Upper lobe of left lung (tissue), 6 donors: ENCODE results near the gene ASB18. TPM values are rescaled to one million over a fixed set of nuclear protein-coding genes. Genes with fewer than 3 reads are reported as not detected.

ENCODE experiments used
- ATAC-seq, 2 donors: fragments of 200-7000 bp; cut with Tn5 transposase; one replicate each; pipeline ENCODE4 v1.9.1; 2022; ENCODE audit warnings: mild to moderate bottlenecking in 2 of 2, moderate library complexity in 2 of 2; ENCODE audit not compliant: low FRiP score in 2 of 2
- DNase-seq, 2 donors: peaks; one replicate each; pipeline ENCODE4 v3.0.0-alpha.2; 2019 to 2020
- H3K27ac ChIP-seq, 4 donors: fragments of 200-600 bp; sonication (generic); one replicate each; pipeline ENCODE4 v1.5.1; 2016 to 2019
- H3K27me3 ChIP-seq, 4 donors: fragments of 200-600 bp; sonication (generic); one replicate each; pipeline ENCODE4 v1.5.1; 2017 to 2019
- H3K36me3 ChIP-seq, 4 donors: fragments of 200-600 bp; sonication (generic); one replicate each; pipeline ENCODE4 v1.5.1; 2016 to 2019
- H3K4me1 ChIP-seq, 4 donors: fragments of 200-600 bp; sonication (generic); one replicate each; pipeline ENCODE4 v1.5.1; 2018 to 2019
- H3K4me3 ChIP-seq, 4 donors: fragments of 200-600 bp; sonication (generic); one replicate each; pipeline ENCODE4 v1.5.1; 2017 to 2019; ENCODE audit warnings: mild to moderate bottlenecking in 2 of 4, moderate library complexity in 1 of 4
- H3K9me3 ChIP-seq, 4 donors: fragments of 200-600 bp; sonication (generic); one replicate each; pipeline ENCODE4 v1.5.1; 2018 to 2019
- CTCF ChIP-seq, 6 experiments: fragments of 450-650 bp in 4 of 6; fragments of 200-600 bp in 2 of 6; sonication (generic) in 2 of 6; IDR thresholded peaks; one replicate each; pipeline ENCODE4 v1.5.1; 2016 to 2019; ENCODE audit warnings: antibody characterized with exemption in 6 of 6
- EP300 ChIP-seq, 4 donors: sonication (generic); formaldehyde crosslinking; IDR thresholded peaks; one replicate each; pipeline ENCODE4 v1.5.1; 2017; ENCODE audit warnings: antibody characterized with exemption in 4 of 4, control low read depth in 2 of 4
- POLR2A ChIP-seq, 4 donors: fragments of 450-650 bp; IDR thresholded peaks; one replicate each; pipeline ENCODE4 v1.5.1; 2016 to 2017; ENCODE audit warnings: antibody characterized with exemption in 4 of 4, mild to moderate bottlenecking in 2 of 4
- POLR2AphosphoS5 ChIP-seq, 2 donors: sonication (generic); formaldehyde crosslinking; IDR thresholded peaks; one replicate each; pipeline ENCODE4 v1.5.1; 2017; ENCODE audit warnings: antibody characterized with exemption in 2 of 2
- WGBS, 2 donors: methylation state at CpG; one replicate each; pipeline ENCODE4 v1.1.5; 2017 to 2018; 5-methylcytosine and 5-hydroxymethylcytosine counted together
- total RNA-seq, 6 donors: library from RNA; depleted of rRNA in 4 of 6; stranded (reverse); fragments of >200 nt in 4 of 6; gene quantifications; one replicate each; pipeline versions ENCODE4 v1.1.0 to v1.2.1, GENCODE V29; 2016 to 2021
- donor health status: DM: no; HTN: no; CAD: no; lungs with moderate emphysema.
- donor health status: DM: no; HTN: yes; CAD: no; lungs with severe emphysema.

The ASB18 gene
- total RNA-seq, 6 donors from 2014 or later = not detected

DNA sequence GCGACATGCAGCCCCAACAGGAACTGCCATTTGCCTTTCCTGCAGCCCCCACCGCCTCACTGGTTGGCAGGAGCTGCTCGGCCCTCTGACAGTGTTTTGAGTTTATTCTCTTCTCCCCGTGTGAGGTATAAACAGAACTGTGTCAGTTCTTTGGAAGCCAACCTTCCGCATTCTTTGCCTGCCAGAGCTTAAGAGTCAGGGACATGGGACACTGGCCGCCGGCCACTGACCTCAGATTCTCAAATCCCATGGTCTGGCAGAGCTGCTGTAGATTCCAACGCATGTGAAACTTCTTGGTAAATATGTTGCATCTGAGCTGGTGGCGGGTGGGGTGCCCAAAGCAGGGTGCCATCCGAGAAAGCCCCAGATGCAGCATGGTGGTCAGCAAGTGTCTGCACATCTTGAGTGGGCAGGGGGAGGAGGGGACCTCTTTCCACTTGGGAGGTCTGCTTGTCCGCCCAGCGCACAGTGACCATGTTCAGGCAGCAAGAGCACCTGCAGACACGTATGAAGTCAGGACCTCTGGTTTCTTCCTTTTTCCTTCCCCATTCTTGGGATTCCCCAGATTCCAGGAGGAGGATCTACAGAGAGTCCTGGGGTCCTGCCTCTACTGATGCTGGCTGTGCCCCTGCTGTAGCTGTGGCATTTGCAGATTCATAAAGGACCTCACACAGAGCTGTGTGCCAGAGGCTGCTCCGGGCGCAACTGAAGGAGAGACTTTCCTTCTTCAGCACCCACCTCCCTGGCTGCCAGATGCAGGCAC lies 23.8 kb downstream of the ASB18 start:
- Histone ChIP-seq H3K27me3 (peaks cover 0 to 13% (median 4%) of the 10 kb centered on the region in 4 donors), H3K4me3 (no peak overlapping the region), H3K4me1 (peaks cover 0 to 13% (median 3%) of the 10 kb centered on the region in 4 donors), H3K27ac (no peak overlapping the region), H3K36me3 (no peaks in the 10 kb centered on the region), H3K9me3 (no peaks in the 10 kb centered on the region)
- WGBS, 2 donors = 48% methylated on average over 13 to 15 of the region's 15 CpGs
- DNase-seq = no peak
- TF ChIP-seq EP300 (IDR thresholded peaks at IDR 0.05) = no peak
- TF ChIP-seq POLR2AphosphoS5 (IDR thresholded peaks at IDR 0.05) = no peak
- no peak for TF ChIP-seq POLR2A (IDR thresholded peaks at IDR 0.05)
- no peak for TF ChIP-seq CTCF (IDR thresholded peaks at IDR 0.05)
- ATAC-seq = no peak

DNA sequence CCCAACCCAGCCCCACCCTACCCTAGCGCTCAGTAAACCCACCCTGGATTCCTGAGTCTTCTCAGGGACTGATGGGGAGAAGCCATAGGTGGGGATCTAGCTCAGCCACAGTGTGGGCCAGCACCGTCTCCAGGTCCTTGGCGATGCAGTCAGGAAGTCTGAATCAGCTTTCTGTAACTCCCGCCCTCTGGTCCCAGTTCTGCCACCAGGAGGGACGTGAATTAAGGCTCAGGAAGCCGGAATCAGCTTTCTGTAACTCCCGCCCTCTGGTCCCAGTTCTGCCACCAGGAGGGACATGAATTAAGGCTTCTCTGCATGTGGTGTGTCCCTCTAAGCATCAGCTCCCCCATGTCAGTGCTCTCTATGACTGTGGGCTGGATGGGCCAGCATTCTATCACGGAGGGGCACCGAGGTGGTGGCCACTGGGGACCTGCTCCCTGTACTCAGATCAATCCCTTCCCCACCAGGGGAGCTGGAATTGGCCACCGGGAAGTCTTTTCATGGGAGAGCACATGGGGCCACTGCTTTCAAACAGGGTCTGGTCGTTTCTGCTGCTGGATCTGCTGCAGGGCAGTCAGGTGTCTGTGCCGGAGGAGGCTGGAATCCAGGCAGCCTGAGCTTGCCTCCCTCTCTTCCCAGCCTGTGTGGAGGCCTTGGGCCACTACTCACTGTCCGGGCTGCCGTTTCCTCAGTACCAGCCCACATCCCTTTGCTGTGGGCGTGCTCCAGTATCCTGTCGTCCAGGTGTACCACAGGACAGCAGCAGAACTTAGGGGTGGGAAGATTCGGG lies 24.7 kb downstream of the ASB18 start:
- H3K27ac ChIP-seq = no peak overlapping the region
- ATAC-seq (no peak), DNase-seq (no peak)
- no peak for TF ChIP-seq POLR2AphosphoS5 (IDR thresholded peaks at IDR 0.05)
- no peak for TF ChIP-seq POLR2A (IDR thresholded peaks at IDR 0.05)
- TF ChIP-seq EP300 (IDR thresholded peaks at IDR 0.05) = no peak
- TF ChIP-seq CTCF (IDR thresholded peaks at IDR 0.05) = no peak
- no peaks in the 10 kb centered on the region for H3K9me3 ChIP-seq
- H3K4me3 ChIP-seq = no peak overlapping the region
- no peaks in the 10 kb centered on the region for H3K36me3 ChIP-seq
- WGBS, 2 donors = 68 to 76% methylated on average over 13 to 17 of the region's 17 CpGs
- peaks cover 0 to 13% (median 3%) of the 10 kb centered on the region in 4 donors for H3K4me1 ChIP-seq
- H3K27me3 ChIP-seq = peaks cover 0 to 13% (median 4%) of the 10 kb centered on the region in 4 donors

DNA sequence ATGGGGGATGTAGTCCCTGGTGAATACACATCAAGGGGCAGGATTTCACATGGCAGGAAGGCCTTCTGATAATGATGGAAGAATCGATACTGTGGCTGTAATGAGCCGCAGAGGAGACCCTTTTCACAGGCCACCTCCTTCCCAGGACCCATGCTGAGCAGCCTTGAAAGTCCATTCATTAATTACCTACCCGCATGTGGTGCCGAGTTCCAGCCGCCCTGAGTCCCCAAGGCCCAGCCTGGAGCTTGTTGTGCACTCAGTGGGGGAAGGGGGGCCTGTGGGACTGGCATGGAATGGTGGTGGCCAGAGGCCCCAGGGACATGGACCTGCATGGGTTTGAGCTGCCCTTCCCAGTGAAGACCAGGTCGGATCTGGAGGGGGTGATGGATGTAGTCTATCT lies 25.5 kb downstream of the ASB18 start:
- no peak for ATAC-seq
- no peak overlapping the region for H3K27ac ChIP-seq
- TF ChIP-seq POLR2A (IDR thresholded peaks at IDR 0.05) (no peak), POLR2AphosphoS5 (IDR thresholded peaks at IDR 0.05) (no peak), EP300 (IDR thresholded peaks at IDR 0.05) (no peak), CTCF (IDR thresholded peaks at IDR 0.05) (no peak)
- H3K36me3 ChIP-seq = no peaks in the 10 kb centered on the region
- peaks cover 0 to 13% (median 3%) of the 10 kb centered on the region in 4 donors for H3K4me1 ChIP-seq
- H3K27me3 ChIP-seq = peaks cover 0 to 13% (median 4%) of the 10 kb centered on the region in 4 donors
- DNase-seq = no peak
- WGBS, 2 donors = 69 to 82% methylated on average over 3 to 6 of the region's 6 CpGs
- H3K4me3 ChIP-seq = no peak overlapping the region
- H3K9me3 ChIP-seq = peaks cover 0 to 3% (median 1%) of the 10 kb centered on the region in 4 donors

- H3K4me1 ChIP-seq = peaks cover 0 to 13% (median 3%) of the 10 kb centered on the region in 4 donors
- TF ChIP-seq POLR2A (IDR thresholded peaks at IDR 0.05) (no peak), EP300 (IDR thresholded peaks at IDR 0.05) (no peak), CTCF (IDR thresholded peaks at IDR 0.05) (no peak), POLR2AphosphoS5 (IDR thresholded peaks at IDR 0.05) (no peak)
- H3K27me3 ChIP-seq = peaks cover 0 to 13% (median 4%) of the 10 kb centered on the region in 4 donors
- H3K4me3 ChIP-seq = no peak overlapping the region
- DNase-seq (peak in 1 of 2 donors; percentile 80), ATAC-seq (peak in 1 of 2 donors; percentile 10)
- no peaks in the 10 kb centered on the region for H3K36me3 ChIP-seq
- 36 to 37% methylated on average over 20 to 21 of the region's 64 CpGs for WGBS, 2 donors
- no peak overlapping the region for H3K27ac ChIP-seq
- H3K9me3 ChIP-seq = peaks cover 3 to 10% (median 6%) of the 10 kb centered on the region in 4 donors
Measured at GRCh38 chr2:236237468-236238190, 26.6 kb downstream of the ASB18 start.
